AG04449 (cell line): ENCODE measurements around the gene SLAMF8.

Experiments used
- CTCF ChIA-PET: fragments of 350-600 bp; formaldehyde crosslinking; extraction: SDS; loops from one replicate; lab custom pipeline; 2021; ENCODE audit warnings: antibody characterized with exemption; lab: Yijun Ruan, JAX
- POLR2A ChIA-PET: fragments of 400-600, 350-600 bp; formaldehyde crosslinking; extraction: SDS; loops from one replicate; lab custom pipeline; 2020; ENCODE audit warnings: antibody characterized with exemption, inconsistent platforms; lab: Yijun Ruan, JAX
- DNase-seq: peaks from one replicate; pipeline ENCODE4 v3.0.0-alpha.2; 2010; ENCODE audit warnings: low read depth, low spot score
- H3K4me3 ChIP-seq: 2 replicates; pipeline ENCODE4 v1.5.1; 2011; ENCODE audit warnings: low read depth, mild to moderate bottlenecking, control low read depth, low read length
- CTCF ChIP-seq: IDR thresholded peaks from one replicate; pipeline ENCODE4 v1.5.1; 2011; ENCODE audit warnings: mild to moderate bottlenecking, moderate library complexity, low read length, control low read depth, inconsistent platforms; ENCODE audit not compliant: insufficient read depth; ENCODE audit errors: missing control alignments

The SLAMF8 gene

GRCh38 chr1:159880430-159880829, 53.8 kb downstream of the SLAMF8 start:
- ChIA-PET POLR2A (interaction anchor here (1.4 kb wide), 1 partner anchor 9 kb away, joined by 3 read pairs; no protein-coding TSS in a partner anchor), CTCF (interaction anchor here (1.2 to 5.7 kb wide), 8 partner anchors 7 to 127 kb away, joined by 3 to 89 read pairs (median 8); partner anchors contain the start of gene DUSP23)
- DNase-seq: no peak
- H3K4me3 ChIP-seq: no peak overlapping the region
- no peak for TF ChIP-seq CTCF

GRCh38 chr1:159881622-159882526, 55.2 kb downstream of the SLAMF8 start:
- no peak for TF ChIP-seq CTCF
- CTCF ChIA-PET: interaction anchor here (0.9 to 5.7 kb wide), 7 partner anchors 9 to 125 kb away, joined by 4 to 89 read pairs (median 9); partner anchors contain the start of gene DUSP23
- DNase-seq: peak; percentile 83
- POLR2A ChIA-PET: interaction anchor here (0.7 to 1.4 kb wide), 3 partner anchors 8 to 83 kb away, joined by 3 read pairs; no protein-coding TSS in a partner anchor
- H3K4me3 ChIP-seq: no peak overlapping the region

- ChIA-PET CTCF (interaction anchor here (0.9 to 5.7 kb wide), 4 partner anchors 8 to 102 kb away, joined by 4 to 89 read pairs (median 34); partner anchors contain the start of gene DUSP23), POLR2A (interaction anchor here (0.7 kb wide), 1 partner anchor 83 kb away, joined by 3 read pairs; no protein-coding TSS in a partner anchor)
- TF ChIP-seq CTCF: no peak
- no peak for DNase-seq
- H3K4me3 ChIP-seq: no peak overlapping the region
These were observed 55.8 kb downstream of the SLAMF8 start for GRCh38 chr1:159882527-159882862.

GRCh38 chr1:159883134-159883533, 56.5 kb downstream of the SLAMF8 start:
- ChIA-PET CTCF (interaction anchor here (3.4 to 5.7 kb wide), 3 partner anchors 7 to 85 kb away, joined by 10 to 89 read pairs (median 58); no protein-coding TSS in a partner anchor), POLR2A (no interaction called here)
- no peak for DNase-seq
- no peak overlapping the region for H3K4me3 ChIP-seq
- no peak for TF ChIP-seq CTCF

GRCh38 chr1:159884296-159884695, 57.6 kb downstream of the SLAMF8 start:
- TF ChIP-seq CTCF: no peak
- CTCF ChIA-PET: interaction anchor here (1.5 to 15.3 kb wide), 3 partner anchors 59 to 123 kb away, joined by 6 to 1007 read pairs (median 207); partner anchors contain the start of genes FCRL6 and SLAMF8
- H3K4me3 ChIP-seq: no peak overlapping the region
- POLR2A ChIA-PET: no interaction called here
- DNase-seq: no peak
